HG02623 (cell line): ENCODE data around the gene CDKAL1.
"Not testable (repeated sequence)": the region's sequence is repeated elsewhere in the genome, so short reads cannot be mapped to it uniquely, and the experiment has no call there.

Source experiments
- ATAC-seq: cut with Tn5 transposase; IDR thresholded peaks from one replicate; pipeline ENCODE4 v1.9.1; 2021; ENCODE audit warnings: moderate library complexity; ENCODE audit not compliant: unreplicated experiment

Gene CDKAL1

GRCh38 chr6:21220271-21220987 lies 686.2 kb downstream of the CDKAL1 start:
- ATAC-seq = no peak

DNA sequence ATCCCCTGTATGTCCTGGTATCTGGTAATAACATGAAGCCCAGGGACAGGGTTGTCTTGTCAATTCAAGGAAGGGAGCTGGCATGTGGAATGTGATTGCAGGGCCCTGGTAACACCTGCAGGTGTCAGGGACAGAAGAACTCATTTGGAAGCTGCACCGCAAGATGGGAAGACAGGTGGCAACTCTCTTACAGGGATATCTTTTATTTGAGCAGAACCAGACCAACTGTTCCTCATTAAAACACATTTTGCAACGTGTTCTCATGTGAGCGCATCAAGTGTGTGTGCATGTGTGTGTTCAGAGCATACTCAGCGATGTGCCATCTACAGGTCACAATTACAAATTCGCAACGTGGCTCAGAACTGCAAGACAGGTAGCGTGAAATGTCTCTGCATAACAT lies 688.4 kb downstream of the CDKAL1 start:
- no peak for ATAC-seq

- no peak for ATAC-seq
Observed at GRCh38 chr6:21225912-21226311, 691.7 kb downstream of the CDKAL1 start.

DNA sequence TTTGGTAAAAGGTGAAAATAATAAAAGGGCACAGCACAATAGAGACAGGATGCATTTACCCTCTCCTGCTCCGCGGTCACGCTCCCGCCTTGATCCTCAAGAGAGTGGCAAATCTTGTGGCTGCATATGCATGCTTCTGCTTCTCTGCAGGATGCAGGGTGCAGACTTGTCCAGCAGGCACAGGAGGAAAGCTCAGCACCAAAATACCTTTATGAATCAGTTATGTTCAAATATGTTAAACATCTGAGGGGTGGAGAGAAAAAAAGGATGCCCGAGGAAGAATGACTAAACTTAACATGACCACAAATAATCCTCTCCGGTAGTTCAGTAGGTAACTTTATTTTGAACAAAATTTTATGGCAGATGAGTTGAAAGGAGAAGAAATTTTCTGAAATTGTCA lies 693.2 kb downstream of the CDKAL1 start:
- no peak for ATAC-seq

- ATAC-seq = no peak
Observed at GRCh38 chr6:21228411-21228810, 694.2 kb downstream of the CDKAL1 start.

GRCh38 chr6:21228876-21229460 lies 694.7 kb downstream of the CDKAL1 start:
- ATAC-seq = no peak

DNA sequence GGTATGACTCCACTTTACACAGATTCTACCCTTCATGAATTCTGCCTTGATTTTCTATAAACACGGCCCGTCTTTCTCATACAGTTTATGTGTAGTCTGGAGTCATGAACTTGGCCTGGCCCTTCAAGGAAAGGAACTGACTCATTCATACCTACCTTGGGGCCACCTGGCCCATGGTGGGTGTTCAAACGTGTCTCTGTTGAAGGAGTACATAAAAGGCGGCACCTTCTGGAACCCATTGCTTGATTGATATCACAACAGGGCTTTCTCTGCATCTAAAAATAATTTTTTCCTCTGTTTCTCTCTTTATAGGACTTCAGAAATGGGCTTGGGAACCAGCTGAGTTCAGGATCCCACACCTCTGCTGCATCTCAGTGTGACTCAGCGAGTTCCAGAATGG lies 696.3 kb downstream of the CDKAL1 start:
- ATAC-seq = no peak

DNA sequence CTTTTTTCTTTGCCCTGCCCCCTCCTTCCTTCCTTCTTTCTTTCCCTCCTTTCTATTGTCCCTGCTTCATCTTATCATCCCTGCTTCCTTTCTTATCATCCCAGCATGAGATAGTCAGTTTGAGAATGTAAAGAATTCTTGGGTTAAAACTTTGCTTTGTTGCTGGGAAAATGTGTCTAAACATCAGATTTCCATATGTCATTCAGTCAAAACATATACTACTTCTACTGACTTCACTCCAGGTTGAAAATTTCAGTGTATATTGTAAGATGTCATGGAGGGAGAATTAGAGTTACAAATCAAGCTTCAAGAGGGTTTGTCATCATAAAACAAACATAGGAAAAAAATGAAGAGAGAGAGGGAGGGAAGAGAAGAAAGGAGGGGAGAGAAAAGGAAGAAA lies 700.9 kb downstream of the CDKAL1 start:
- ATAC-seq = no peak

GRCh38 chr6:21238208-21238607 lies 704.0 kb downstream of the CDKAL1 start:
- no peak for ATAC-seq

DNA sequence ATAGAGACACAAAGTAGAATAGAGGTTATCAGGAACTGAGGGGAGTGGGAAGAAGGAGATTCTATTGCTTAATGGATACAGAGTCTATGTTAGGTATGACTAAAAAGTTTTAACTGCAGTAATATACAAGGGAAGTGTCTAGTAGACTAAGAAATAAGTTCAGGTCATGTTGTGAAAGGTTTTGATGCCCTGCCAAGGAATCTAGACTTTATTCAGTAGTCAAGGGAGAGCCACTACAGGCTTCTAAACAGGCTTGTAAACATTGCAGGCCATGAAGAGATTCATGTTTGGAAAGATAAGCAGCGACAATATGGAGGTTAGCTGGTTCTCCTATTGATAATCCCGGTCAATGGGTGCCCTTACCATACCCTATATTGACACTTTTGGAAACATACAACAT lies 706.5 kb downstream of the CDKAL1 start:
- no peak for ATAC-seq

GRCh38 chr6:21241231-21242130 lies 707.2 kb downstream of the CDKAL1 start:
- no peak for ATAC-seq

DNA sequence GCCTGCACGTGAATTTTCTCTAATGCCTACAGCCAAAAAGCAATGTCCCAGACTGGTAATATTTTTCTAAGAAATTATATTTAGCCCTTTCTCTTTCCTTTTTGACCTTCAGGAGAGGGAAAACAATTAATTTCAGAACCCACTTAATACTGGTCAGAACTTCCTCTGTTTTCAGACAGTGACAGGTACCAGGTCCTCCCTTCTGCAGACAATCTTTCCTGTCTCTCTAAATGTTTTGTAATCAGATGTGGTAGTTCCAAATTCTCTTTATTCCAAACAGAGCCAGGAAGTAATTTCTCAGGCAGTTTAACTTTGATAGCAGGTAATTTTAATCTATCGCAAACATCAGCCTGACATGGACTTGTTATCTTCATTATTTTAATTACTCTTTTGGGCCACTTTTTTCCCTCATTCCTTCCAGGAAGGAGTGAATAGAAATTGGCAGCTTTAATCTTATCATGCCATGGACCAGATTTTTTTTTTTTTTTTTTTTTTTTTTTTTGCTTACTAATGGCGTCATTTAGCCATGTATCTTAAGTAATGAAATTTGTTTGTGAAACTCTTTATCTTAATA lies 710.7 kb downstream of the CDKAL1 start:
- ATAC-seq = no peak

GRCh38 chr6:21245488-21245887 lies 711.2 kb downstream of the CDKAL1 start:
- no peak for ATAC-seq

GRCh38 chr6:21246075-21246474 lies 711.8 kb downstream of the CDKAL1 start:
- no peak for ATAC-seq

- not testable (repeated sequence) for ATAC-seq
Observed at GRCh38 chr6:21254460-21254859, 720.2 kb downstream of the CDKAL1 start.

- ATAC-seq = no peak
Observed at GRCh38 chr6:21256197-21256596, 721.9 kb downstream of the CDKAL1 start.

- ATAC-seq = no peak
Observed at GRCh38 chr6:21257125-21257524, 722.9 kb downstream of the CDKAL1 start.

DNA sequence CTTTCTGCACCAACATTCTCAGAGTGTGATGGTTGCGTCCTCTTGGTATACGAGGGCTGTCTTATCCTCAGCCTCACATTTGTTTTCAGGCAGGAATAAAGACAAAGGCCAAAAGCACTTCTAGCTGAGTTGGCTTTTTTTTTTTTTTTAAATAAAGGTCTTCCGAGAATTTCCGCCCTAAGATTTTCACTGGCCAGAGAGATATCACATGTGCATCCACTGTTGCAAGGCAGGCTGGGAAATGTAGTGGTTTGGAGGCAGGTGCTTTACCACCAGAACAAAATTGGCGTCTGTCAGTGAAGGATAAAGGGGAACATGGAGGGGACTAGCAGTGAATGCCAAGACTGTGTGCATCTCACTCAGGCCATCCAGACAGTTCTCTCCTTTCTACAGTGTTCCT lies 724.4 kb downstream of the CDKAL1 start:
- no peak for ATAC-seq

- no peak for ATAC-seq
Observed at GRCh38 chr6:21259660-21260059, 725.4 kb downstream of the CDKAL1 start.

- ATAC-seq = no peak
Observed at GRCh38 chr6:21262504-21262903, 728.2 kb downstream of the CDKAL1 start.

- ATAC-seq = no peak
Observed at GRCh38 chr6:21263531-21264287, 729.5 kb downstream of the CDKAL1 start.
